Small intestine (tissue), 7 donors: ENCODE measurements around the gene PRLR. TPM values are rescaled to one million over a fixed set of nuclear protein-coding genes. Genes with fewer than 3 reads are reported as not detected.
"Not testable (repeated sequence)": the region's sequence is repeated elsewhere in the genome, so short reads cannot be mapped to it uniquely, and the experiment has no call there.

Experiments used
- DNase-seq, 2 donors: peaks; one replicate each; pipeline versions ENCODE4 v3.0.0 to v3.0.0-alpha.2; 2013
- FAIRE-seq: peaks from 2 replicates; lab custom pipeline; 2012; peaks lifted over from hg19 to GRCh38; lab: Jason Lieb, UNC
- H3K27ac ChIP-seq, 3 donors: one replicate each; pipeline ENCODE4 v1.5.1; 2013; ENCODE audit warnings: low read length in 2 of 3, mild to moderate bottlenecking in 2 of 3, control low read depth in 1 of 3, inconsistent platforms in 1 of 3, low read depth in 1 of 3, moderate library complexity in 1 of 3
- H3K27me3 ChIP-seq, 3 donors: one replicate each; pipeline ENCODE4 v1.6.1; 2013; ENCODE audit warnings: low read length in 3 of 3, inconsistent platforms in 1 of 3; ENCODE audit not compliant: control insufficient read depth in 3 of 3, insufficient read depth in 3 of 3
- H3K36me3 ChIP-seq, 3 donors: one replicate each; pipeline ENCODE4 v1.6.1; 2013; ENCODE audit warnings: low read length in 3 of 3, inconsistent platforms in 1 of 3, low read depth in 1 of 3, mild to moderate bottlenecking in 1 of 3, moderate library complexity in 1 of 3; ENCODE audit not compliant: control insufficient read depth in 3 of 3, insufficient read depth in 2 of 3
- H3K4me1 ChIP-seq, 3 donors: one replicate each; pipeline ENCODE4 v1.6.1; 2013; ENCODE audit warnings: low read length in 2 of 3, inconsistent platforms in 1 of 3, low read depth in 1 of 3, mild to moderate bottlenecking in 1 of 3, moderate library complexity in 1 of 3; ENCODE audit not compliant: control insufficient read depth in 3 of 3, insufficient read depth in 2 of 3
- H3K4me3 ChIP-seq, 3 donors: one replicate each; pipeline ENCODE4 v1.5.1; 2013; ENCODE audit warnings: low read length in 3 of 3, control low read depth in 1 of 3, inconsistent platforms in 1 of 3, low read depth in 1 of 3, mild to moderate bottlenecking in 1 of 3, moderate library complexity in 1 of 3
- H3K9me3 ChIP-seq, 2 donors: one replicate each; pipeline ENCODE4 v1.6.1; 2013; ENCODE audit warnings: low read depth in 1 of 2, low read length in 1 of 2; ENCODE audit not compliant: control insufficient read depth in 2 of 2, insufficient read depth in 1 of 2
- WGBS, 3 donors: extraction: QIAGEN DNeasy Blood & Tissue Kit; methylation state at CpG; one replicate each; pipeline ENCODE4 v1.1.7; 2013; 5-methylcytosine and 5-hydroxymethylcytosine counted together
- polyA plus RNA-seq, 4 donors: library from polyadenylated mRNA; stranded (reverse) in 3 of 4; unstranded in 1 of 4; fragments of 200-250 nt in 3 of 4; fragments of 120-200 nt in 1 of 4; gene quantifications; one replicate each; pipeline versions ENCODE4 v1.2.1 to v1.2.3, GENCODE V29; 2013
- donor health status: healthy with polysubstance abuse.
- donor health status: control.
- donor health status: control.
- donor health status: Bipolar disorder and iron deficiency.
- donor health status: healthy.

Gene PRLR
- polyA plus RNA-seq, 4 donors = 1.4 to 84.6 (median 2.9) TPM

DNA sequence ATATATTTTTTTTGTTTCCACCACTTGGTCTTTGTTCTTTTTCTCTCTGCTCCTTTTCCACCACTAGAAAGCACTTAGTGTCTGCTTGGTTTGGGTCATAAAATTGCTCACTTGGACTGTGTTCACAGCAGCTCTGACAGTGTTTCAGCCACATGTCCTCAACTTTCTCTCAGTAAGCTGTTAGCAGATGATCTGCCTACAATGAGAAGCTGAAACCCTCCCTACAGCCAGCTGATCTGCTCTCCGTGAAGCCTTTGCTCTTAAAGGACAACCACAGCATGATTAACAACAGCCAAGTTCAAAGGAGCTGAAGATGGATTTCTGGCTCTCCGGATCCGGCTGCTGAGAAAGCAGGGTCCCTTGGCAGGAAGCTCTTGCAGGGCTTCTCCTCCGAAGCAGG lies 31.6 kb downstream of the PRLR start:
- Histone ChIP-seq H3K27me3 (no peaks in the 10 kb centered on the region), H3K4me1 (peaks cover 3 to 60% (median 4%) of the 10 kb centered on the region in 3 donors), H3K27ac (peak overlapping the region in 1 of 3 donors; percentile 70), H3K4me3 (no peak overlapping the region), H3K36me3 (peaks cover 0 to 3% (median 0%) of the 10 kb centered on the region in 3 donors), H3K9me3 (no peaks in the 10 kb centered on the region)
- FAIRE-seq = no peak
- WGBS, 3 donors = 8 to 29% (median 20%) methylated on average over 4 of the region's 4 CpGs
- peak; percentile 55 to 82 for DNase-seq

DNA sequence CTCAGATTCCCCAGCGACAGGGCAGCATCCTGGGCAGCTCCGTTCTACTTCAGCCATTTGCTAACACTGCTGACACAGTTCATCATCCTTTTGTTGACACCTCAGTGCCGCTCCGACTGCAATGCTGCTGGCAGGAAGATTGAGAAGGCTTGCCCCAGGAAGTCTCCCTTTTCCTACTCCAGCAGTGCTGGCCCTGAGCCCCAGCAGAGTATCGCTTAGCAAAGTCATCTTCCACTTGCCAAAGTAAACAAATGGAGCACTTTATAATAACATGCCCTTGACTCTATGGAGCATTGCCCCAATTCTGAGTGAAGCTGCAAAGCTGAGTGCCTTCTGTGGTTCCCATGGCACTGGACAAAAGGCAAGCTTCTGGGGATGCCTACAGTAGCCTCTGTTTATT lies 32.2 kb downstream of the PRLR start:
- no peak for FAIRE-seq
- Histone ChIP-seq H3K27me3 (no peaks in the 10 kb centered on the region), H3K36me3 (peaks cover 0 to 7% (median 0%) of the 10 kb centered on the region in 3 donors), H3K9me3 (no peaks in the 10 kb centered on the region), H3K27ac (peak overlapping the region in 1 of 3 donors; percentile 70), H3K4me1 (peaks cover 4 to 60% (median 6%) of the 10 kb centered on the region in 3 donors), H3K4me3 (no peak overlapping the region)
- DNase-seq = peak; percentile 54 to 72
- WGBS, 3 donors = 10 to 21% (median 16%) methylated on average over 5 of the region's 5 CpGs

DNA sequence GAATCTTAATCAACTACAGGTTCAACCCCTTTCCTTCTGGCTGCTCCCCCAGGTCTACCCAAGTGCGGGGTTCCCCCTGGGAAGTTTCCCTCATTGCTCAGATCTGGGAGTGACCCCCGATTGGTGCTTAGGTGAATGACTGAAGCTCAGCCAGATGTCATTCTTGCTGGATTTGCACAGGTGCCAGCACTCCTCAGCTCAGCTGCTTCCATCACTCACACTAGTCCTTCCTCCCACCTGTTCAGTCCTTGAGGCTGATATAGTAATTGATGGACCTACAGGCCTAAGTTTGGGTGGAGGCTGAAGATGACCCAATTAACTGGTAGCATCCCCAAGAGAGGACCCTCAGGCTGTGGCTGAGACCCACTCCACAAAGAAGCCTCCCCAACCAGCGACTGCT lies 32.9 kb downstream of the PRLR start:
- DNase-seq = no peak
- no peaks in the 10 kb centered on the region for H3K27me3 ChIP-seq
- no peak for FAIRE-seq
- H3K4me1 ChIP-seq = peaks cover 4 to 61% (median 6%) of the 10 kb centered on the region in 3 donors
- H3K4me3 ChIP-seq = no peak overlapping the region
- H3K27ac ChIP-seq = peak overlapping the region in 1 of 3 donors; percentile 70
- 70 to 85% (median 75%) methylated on average over 3 of the region's 3 CpGs for WGBS, 3 donors
- H3K9me3 ChIP-seq = no peaks in the 10 kb centered on the region
- H3K36me3 ChIP-seq = peaks cover 0 to 10% (median 0%) of the 10 kb centered on the region in 3 donors

DNA sequence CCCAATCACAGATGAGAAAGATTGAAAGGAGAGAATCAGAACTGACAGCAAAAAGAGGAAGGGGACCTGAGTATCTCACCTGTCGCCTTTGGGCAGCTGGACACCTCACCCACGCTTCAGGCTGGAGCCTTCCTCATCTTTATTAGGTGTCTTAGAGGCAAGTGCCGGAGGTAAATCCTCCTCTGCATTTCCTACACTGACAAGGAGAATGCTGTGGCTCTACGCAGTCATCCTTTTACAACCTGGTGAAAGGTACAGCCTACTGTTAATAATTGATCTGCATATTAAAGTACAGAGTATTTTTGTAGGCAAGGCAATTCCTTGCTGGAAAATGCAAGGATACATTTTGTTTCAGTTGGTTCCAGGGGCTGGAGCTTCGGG lies 34.8 kb downstream of the PRLR start:
- H3K9me3 ChIP-seq = no peaks in the 10 kb centered on the region
- H3K36me3 ChIP-seq = peaks cover 0 to 15% (median 0%) of the 10 kb centered on the region in 3 donors
- DNase-seq = peak; percentile 82 to 85
- peak overlapping the region; percentile 16 to 91 (median 66) for H3K27ac ChIP-seq
- no peaks in the 10 kb centered on the region for H3K27me3 ChIP-seq
- no peak for FAIRE-seq
- peaks cover 3 to 61% (median 4%) of the 10 kb centered on the region in 3 donors for H3K4me1 ChIP-seq
- WGBS, 3 donors = 16 to 62% (median 33%) methylated on average over 5 of the region's 5 CpGs
- H3K4me3 ChIP-seq = peak overlapping the region in 2 of 3 donors; percentile 42 to 52

DNA sequence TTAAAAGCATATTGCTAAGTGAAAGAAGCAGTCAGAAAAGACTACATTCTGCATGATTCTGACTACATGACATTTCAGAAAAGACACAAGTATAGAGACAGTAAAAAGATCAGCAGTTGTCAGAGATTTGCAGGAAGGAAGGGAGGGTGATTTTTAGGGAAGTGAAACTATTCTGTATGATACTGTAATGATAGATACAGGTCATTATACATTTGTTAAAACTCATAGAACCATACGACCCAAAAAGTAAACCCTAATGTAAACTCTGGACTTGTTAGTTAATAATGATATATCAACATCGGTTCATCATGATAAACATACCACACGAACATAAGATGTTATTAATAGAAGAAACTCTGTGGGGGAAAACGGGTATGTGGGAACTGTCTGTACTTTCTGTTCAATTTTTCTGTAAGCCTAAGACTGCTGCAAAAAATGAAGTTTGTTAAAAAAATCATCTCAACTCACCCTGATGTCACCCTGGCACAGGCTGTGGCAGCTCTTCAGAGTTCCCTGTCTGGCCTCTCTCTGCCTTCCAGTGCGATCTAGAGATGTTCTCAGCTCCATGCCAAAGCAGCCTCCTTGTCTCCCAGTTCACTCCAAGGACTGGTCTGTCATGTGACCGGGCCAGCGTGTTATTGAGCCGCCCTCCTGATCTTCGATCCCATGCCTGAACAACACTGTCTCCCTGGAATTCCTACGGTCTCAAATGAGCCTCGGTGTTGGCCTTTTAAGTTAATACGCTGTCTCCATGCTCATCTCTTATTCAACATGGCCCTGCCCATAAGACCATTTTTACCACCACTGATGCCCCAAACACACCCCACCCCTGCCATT lies 35.4 kb downstream of the PRLR start:
- peak overlapping the region; percentile 16 to 91 (median 66) for H3K27ac ChIP-seq

DNA sequence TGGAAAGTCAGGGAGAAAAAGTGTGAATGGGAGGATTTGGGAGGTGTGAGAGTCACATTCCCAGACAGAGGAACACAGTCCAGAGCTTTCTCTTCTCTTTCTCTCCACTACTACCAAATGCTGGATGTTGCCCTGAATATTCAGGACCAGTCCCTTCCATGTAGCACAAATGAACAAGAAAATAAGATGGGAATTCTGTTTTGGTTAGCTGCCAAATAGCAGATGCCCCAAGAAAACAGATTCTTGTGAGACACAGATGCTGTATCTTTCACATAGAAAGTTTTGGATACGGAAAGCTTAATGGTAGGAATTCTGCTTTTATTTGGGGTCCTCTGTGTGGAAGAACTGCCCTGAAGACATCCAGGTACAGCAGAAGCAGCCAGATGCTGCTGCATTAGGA lies 37.8 kb downstream of the PRLR start:
- Histone ChIP-seq H3K27ac (no peak overlapping the region), H3K27me3 (no peaks in the 10 kb centered on the region), H3K36me3 (peaks cover 0 to 20% (median 0%) of the 10 kb centered on the region in 3 donors), H3K4me1 (peaks cover 2 to 57% (median 3%) of the 10 kb centered on the region in 3 donors), H3K9me3 (no peaks in the 10 kb centered on the region), H3K4me3 (no peak overlapping the region)
- 88 to 95% (median 92%) methylated on average over 1 of the region's 1 CpG for WGBS, 3 donors
- no peak for DNase-seq
- no peak for FAIRE-seq

More for the DNA sequence above, 35.4 kb downstream of the PRLR start:
- DNase-seq (peak; percentile 87 to 90), FAIRE-seq (no peak)
- Histone ChIP-seq H3K27me3 (no peaks in the 10 kb centered on the region), H3K36me3 (peaks cover 0 to 15% (median 0%) of the 10 kb centered on the region in 3 donors), H3K9me3 (no peaks in the 10 kb centered on the region), H3K4me1 (peaks cover 3 to 61% (median 4%) of the 10 kb centered on the region in 3 donors), H3K4me3 (peak overlapping the region in 2 of 3 donors; percentile 42 to 52)
- 23 to 46% (median 34%) methylated on average over 12 of the region's 12 CpGs for WGBS, 3 donors

DNA sequence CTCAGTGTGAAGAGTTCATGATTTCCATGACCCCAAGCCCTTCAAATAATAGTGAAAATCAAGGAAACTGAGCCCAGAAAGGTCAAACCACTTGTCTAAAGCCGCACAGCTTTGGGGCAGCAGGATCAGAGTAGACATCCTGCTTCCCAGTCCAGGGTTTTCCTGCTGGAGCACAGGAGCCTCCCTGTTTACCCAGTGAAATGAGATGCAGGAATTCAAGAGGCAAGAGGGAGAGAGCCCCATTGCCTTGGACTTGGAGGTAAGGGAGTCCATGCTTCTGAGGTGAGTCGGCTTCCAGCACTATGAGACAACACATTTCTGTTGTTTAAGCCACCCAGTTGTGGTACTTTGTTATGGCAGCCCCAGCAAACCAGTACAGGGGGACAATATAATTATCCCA lies 40.5 kb downstream of the PRLR start:
- Histone ChIP-seq H3K4me1 (peaks cover 0 to 64% (median 8%) of the 10 kb centered on the region in 3 donors), H3K36me3 (peaks cover 0 to 24% (median 0%) of the 10 kb centered on the region in 3 donors)
- H3K9me3 ChIP-seq, H3K27ac ChIP-seq, DNase-seq, FAIRE-seq, H3K27me3 ChIP-seq, H3K4me3 ChIP-seq: not testable (repeated sequence)
- 81 to 89% (median 85%) methylated on average over 2 of the region's 2 CpGs for WGBS, 3 donors

DNA sequence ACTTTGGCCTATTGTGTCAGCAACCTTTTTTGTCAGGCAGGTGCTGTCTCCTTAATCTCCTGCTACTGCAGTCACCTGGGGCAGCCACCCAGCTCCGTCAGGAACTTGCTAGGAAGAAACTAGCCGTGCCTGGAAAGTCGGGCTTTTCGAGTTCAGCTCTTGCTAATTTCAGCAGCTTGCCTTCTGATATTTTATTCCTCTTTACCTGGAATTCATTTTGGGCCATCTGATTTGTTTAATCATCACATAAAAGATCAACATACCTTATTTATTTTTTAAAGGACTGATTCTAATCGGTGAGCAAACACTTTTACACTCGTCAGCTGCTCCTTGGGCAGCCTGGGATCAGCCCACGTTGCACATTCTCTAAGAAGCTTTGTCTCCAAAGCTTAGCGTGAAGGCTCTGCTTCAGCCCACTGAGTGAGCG lies 42.2 kb downstream of the PRLR start:
- H3K9me3 ChIP-seq = no peaks in the 10 kb centered on the region
- 13 to 62% (median 32%) methylated on average over 9 of the region's 9 CpGs for WGBS, 3 donors
- no peak overlapping the region for H3K4me3 ChIP-seq
- peak overlapping the region in 1 of 3 donors; percentile 73 for H3K27ac ChIP-seq
- peaks cover 0 to 25% (median 0%) of the 10 kb centered on the region in 3 donors for H3K36me3 ChIP-seq
- FAIRE-seq = no peak
- DNase-seq = peak; percentile 57 to 64
- H3K27me3 ChIP-seq = no peaks in the 10 kb centered on the region
- peaks cover 0 to 52% (median 4%) of the 10 kb centered on the region in 3 donors for H3K4me1 ChIP-seq
